GM12873 (cell line): ENCODE data around the gene SLC16A6.

Source experiments
- CTCF ChIP-seq: IDR thresholded peaks from 2 replicates; pipeline ENCODE4 v1.5.1; 2012; ENCODE audit warnings: low read depth, mild to moderate bottlenecking, moderate library complexity, low read length, control low read depth; ENCODE audit not compliant: insufficient read depth; ENCODE audit errors: missing control alignments

The SLC16A6 gene

DNA sequence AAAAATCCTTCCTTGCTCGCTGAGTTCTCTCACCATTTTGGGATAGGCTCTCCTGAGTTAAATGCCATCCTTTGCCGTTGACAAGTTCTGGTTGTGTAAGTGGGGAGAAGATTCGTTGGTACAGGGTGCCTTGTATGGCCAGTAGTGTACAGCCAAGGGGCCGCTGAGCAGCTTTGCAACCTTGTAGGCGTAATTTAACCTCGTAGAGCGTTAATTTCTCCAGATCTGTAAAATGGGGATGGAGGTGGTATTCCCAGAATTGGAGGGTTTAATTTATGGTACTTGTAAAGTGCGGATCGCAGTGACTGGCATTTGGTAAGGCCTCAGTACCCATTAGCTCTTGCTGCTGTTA is 1.7 kb upstream of the SLC16A6 start:
- no peak for TF ChIP-seq CTCF

DNA sequence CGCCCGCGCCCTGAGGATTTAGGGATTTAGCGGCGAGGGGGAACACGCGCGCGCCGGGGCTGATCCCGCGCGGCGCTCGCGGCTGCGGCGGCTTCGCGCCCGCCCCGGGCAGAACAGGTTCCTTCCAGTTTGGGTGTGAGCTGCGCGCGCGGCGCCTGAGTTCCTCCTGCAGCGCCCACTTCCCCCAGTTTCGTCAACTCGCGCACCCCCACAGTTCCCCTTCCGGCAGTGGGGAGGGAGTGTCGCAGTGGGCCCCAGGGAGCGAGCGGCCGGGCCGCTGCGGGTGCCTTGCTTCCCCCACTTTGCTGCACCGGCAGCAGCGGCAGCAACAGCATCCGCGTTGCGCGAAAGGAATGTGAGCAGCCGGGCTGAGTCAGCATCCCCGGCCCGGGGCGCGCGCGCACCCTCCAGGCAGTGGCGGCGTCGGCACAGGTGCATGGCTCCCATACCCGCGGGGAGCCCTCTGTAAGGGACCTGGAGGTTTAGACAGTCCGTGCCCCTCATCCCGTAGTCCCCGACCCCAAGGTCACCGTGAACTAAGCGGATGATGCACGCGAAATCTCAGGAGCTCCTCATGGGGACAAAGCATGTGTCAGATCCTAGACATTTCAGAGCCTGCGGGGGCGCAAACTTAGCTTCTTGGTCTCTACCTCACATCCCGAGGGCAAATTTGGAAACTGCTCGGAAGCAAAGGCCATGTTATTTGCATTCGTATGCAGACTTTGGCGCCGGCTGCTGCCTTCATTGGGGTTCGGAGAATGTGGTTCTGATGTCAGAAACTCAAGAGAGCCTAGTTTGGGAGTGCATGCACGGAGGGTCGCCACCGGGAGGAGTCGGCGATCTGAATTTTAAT is 1.1 kb upstream of the SLC16A6 start:
- no peak for TF ChIP-seq CTCF

DNA sequence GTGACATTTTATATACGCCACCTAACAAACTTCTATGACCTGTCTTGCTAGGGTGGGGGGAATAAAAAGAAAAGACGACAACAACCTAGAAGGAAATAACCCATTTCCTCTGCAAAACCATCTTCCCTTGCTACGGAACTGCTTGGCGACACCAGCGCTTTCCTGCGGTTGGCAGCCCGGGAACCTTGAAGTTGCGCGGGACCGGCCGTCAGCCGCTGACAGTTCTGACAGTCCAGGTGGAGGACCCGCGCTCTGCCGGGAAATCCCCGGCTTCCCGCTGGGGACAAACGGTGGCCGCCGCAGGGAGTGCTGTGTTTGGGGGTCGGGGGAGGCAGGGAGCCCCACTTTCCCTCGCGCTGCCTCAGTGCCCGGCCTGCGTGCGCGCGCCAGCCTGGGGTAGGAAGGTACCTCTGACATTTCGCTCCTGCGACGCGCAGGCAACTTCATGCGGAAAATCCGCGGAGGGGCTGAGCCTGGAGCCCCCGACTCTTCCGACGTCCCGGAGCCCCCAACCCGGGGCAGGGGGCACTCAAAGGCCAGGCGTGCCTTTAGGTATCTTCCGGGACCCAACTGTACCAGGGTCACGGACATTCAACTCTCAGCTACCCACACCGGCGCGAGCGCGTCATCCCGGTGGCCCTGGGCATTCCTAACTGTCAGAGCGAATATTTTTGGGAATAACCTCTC is 516 bp downstream of the SLC16A6 start:
- no peak for TF ChIP-seq CTCF

GRCh38 chr17:68289936-68290267 is 1.0 kb downstream of the SLC16A6 start:
- no peak for TF ChIP-seq CTCF

DNA sequence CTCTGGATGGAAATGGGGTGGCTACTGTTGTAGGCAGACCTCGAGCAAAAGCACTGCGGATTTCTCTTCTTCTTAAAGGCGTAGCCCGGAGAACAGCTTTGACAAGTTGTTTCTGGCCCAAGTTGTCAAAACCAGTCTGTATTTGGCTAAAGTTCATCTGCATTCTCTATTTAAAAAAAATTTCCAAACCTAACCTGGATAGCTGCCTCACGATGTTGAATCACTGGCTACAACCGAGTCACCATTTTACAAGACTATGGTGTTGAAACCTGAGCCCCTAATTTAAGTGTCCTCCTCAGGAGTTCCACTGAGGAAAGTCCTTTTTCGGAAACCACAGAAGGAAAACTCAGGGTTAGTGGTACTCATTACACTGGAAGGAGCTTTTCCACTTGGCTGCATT is 1.5 kb downstream of the SLC16A6 start:
- no peak for TF ChIP-seq CTCF

DNA sequence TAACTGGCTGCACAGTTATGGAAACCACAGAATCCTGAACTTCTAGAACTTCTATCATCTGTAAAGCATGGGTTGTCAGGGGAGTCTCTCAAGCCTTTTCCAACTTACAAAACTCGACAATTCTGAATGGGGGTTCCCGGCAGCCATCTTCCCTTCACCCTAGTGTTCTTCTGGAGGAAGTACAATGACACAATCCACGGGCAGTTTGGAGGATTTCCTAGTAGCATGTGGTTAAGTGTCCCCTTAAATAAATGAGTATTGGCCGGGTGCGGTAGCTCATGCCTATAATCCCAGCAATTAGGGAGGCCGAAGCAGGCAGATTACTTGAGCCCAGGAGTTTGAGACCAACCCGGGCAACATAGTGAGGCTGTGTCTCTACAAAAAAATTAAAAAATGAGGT is 2.1 kb downstream of the SLC16A6 start:
- peak; percentile 55 for TF ChIP-seq CTCF

DNA sequence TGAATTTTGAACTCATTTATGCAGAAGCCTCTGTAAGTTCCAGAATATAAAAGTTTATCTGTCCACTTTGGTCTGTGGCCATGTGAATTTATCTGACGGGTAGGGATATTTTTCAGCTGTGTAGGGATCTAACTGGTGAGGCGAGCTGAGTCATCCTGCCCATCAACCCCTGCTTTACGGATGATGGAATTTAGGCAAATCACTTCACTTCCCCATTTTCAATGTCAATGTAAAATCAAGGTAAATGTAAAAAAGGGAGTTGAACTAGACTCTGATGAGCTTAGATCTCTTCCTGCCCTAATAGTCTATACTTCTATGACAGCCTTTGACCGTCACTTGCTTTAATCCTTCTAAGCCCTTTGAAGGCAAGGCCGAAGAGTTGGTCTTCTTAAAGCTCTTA is 2.6 kb downstream of the SLC16A6 start:
- TF ChIP-seq CTCF, result no peak
